GM23248 (cell line): ENCODE data around the gene OR2F1. TPM values are rescaled to one million over a fixed set of nuclear protein-coding genes. Genes with fewer than 3 reads are reported as not detected.

Experiments used
- DNase-seq: peaks from one replicate; pipeline ENCODE4 v3.0.0-alpha.2; 2015
- H2AFZ ChIP-seq: fragments of 200-600 bp; sonication (generic); 2 replicates; pipeline ENCODE4 v1.6.1; 2016; ENCODE audit warnings: antibody characterized with exemption
- H3F3A ChIP-seq: fragments of 200-600 bp; sonication (generic); 2 replicates; pipeline ENCODE4 v1.6.1; 2016; ENCODE audit warnings: mild to moderate bottlenecking, antibody characterized with exemption, mixed run types; ENCODE audit not compliant: insufficient read depth
- H3K27ac ChIP-seq: fragments of 200-600 bp; sonication (generic); 2 replicates; pipeline ENCODE4 v1.5.1; 2016; ENCODE audit warnings: mild to moderate bottlenecking
- H3K27me3 ChIP-seq: fragments of 200-600 bp; sonication (generic); replicated peaks from 2 replicates; pipeline ENCODE4 v1.6.1; 2016; ENCODE audit warnings: mild to moderate bottlenecking; ENCODE audit not compliant: insufficient read depth
- H3K36me3 ChIP-seq: fragments of 200-600 bp; sonication (generic); 2 replicates; pipeline ENCODE4 v1.6.1; 2016; ENCODE audit warnings: low read depth, mild to moderate bottlenecking
- H3K4me1 ChIP-seq: fragments of 200-600 bp; sonication (generic); 2 replicates; pipeline ENCODE4 v1.6.1; 2016; ENCODE audit warnings: mild to moderate bottlenecking; ENCODE audit not compliant: insufficient read depth
- H3K4me2 ChIP-seq: fragments of 200-600 bp; sonication (generic); one replicate; pipeline ENCODE4 v1.6.1; 2016; ENCODE audit warnings: mild to moderate bottlenecking; ENCODE audit not compliant: unreplicated experiment
- H3K4me3 ChIP-seq: fragments of 200-600 bp; sonication (generic); 2 replicates; pipeline ENCODE4 v1.5.1; 2016; ENCODE audit warnings: mild to moderate bottlenecking
- H3K79me2 ChIP-seq: fragments of 200-600 bp; sonication (generic); 2 replicates; pipeline ENCODE4 v1.6.1; 2016; ENCODE audit warnings: mild to moderate bottlenecking; ENCODE audit not compliant: insufficient read depth
- H3K9ac ChIP-seq: fragments of 200-600 bp; sonication (generic); 2 replicates; pipeline ENCODE4 v1.6.1; 2016; ENCODE audit warnings: mild to moderate bottlenecking
- H3K9me2 ChIP-seq: fragments of 200-600 bp; sonication (generic); 2 replicates; pipeline ENCODE4 v1.6.1; 2016; ENCODE audit warnings: mixed run types, mild to moderate bottlenecking, moderate library complexity; ENCODE audit not compliant: insufficient read depth
- H3K9me3 ChIP-seq: fragments of 200-600 bp; sonication (generic); one replicate; pipeline ENCODE4 v1.6.1; 2017; ENCODE audit warnings: low read depth
- H4K20me1 ChIP-seq: fragments of 200-600 bp; sonication (generic); 2 replicates; pipeline ENCODE4 v1.6.0; 2016; ENCODE audit not compliant: insufficient read depth
- EZH2 ChIP-seq: fragments of 200-600 bp; sonication (generic); IDR thresholded peaks from 2 replicates; pipeline ENCODE4 v1.6.1; 2018; ENCODE audit warnings: antibody characterized with exemption, mild to moderate bottlenecking; ENCODE audit not compliant: insufficient read depth, poor library complexity, severe bottlenecking
- EZH2phosphoT487 ChIP-seq: fragments of 200-600 bp; sonication (generic); IDR thresholded peaks from 2 replicates; pipeline ENCODE4 v1.6.1; 2018; ENCODE audit warnings: antibody characterized with exemption, moderate library complexity, mild to moderate bottlenecking, low read depth; ENCODE audit not compliant: insufficient read depth
- WGBS, 2 experiments: methylation state at CpG; one replicate each; pipeline ENCODE4 v1.1.6; 2015 to 2017; ENCODE audit warnings: low lambda C conversion rate in 2 of 2, low coverage in 1 of 2; ENCODE audit errors: missing lambda C conversion rate in 2 of 2; 5-methylcytosine and 5-hydroxymethylcytosine counted together
- in situ Hi-C: fragments of 300-500 bp; cut with MboI; formaldehyde crosslinking; loops from 2 replicates; pipeline ENCODE4 v1.15.0; 2020
- polyA plus RNA-seq: library from polyadenylated mRNA; unstranded; fragments of >200 nt; fragmentation: Nextera tagmentation; extraction: Ambion mirVana; gene quantifications from 2 replicates; pipeline ENCODE4 v1.2.1, GENCODE V29; 2016
- total RNA-seq: library from RNA; depleted of rRNA; stranded (reverse); fragments of >200 nt; shearing (Covaris generic); gene quantifications from 2 replicates; pipeline ENCODE4 v1.2.3, GENCODE V29; 2014

OR2F1 gene
- total and polyA plus RNA-seq, 2 experiments from 2014 or later = not detected

DNA sequence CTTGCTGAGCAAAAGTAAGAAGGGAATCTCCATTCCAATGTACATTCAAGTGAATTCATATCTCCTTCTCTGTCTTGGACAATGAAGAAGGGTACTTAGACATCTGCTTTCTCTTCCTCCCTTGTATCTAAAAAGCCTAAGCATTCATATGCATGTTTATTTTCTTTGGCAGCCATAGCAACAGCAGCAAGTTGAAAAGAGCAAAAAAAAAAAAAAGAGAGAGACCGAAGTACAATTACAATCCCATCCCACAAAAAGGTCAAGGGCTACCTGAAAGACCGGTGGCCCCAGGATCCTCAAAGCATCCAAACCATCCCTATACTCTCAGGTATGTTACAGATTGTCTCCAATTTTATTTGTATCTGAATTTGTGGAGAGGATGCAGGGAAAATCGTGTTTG, 4.1 kb downstream of the OR2F1 start:
- no peak overlapping the region for H3K4me2 ChIP-seq
- peaks cover 2% of the 10 kb centered on the region; the same call in 1 of the 2 replicates for H3F3A ChIP-seq
- no peak overlapping the region for H3K27ac ChIP-seq
- H4K20me1 ChIP-seq = no peaks in the 10 kb centered on the region
- no peaks in the 10 kb centered on the region for H3K36me3 ChIP-seq
- no peaks in the 10 kb centered on the region for H3K9me3 ChIP-seq
- H3K4me1 ChIP-seq = peaks cover 18% of the 10 kb centered on the region
- no peak for DNase-seq
- in situ Hi-C loops = no loop called here
- no peaks in the 10 kb centered on the region for H3K79me2 ChIP-seq
- WGBS, 2 experiments = 43 to 51% methylated on average over 3 of the region's 3 CpGs
- no peaks in the 10 kb centered on the region for H3K9me2 ChIP-seq
- no peak for TF ChIP-seq EZH2
- no peak for TF ChIP-seq EZH2phosphoT487
- no peak overlapping the region for H2AFZ ChIP-seq
- H3K9ac ChIP-seq = no peak overlapping the region
- no peaks in the 10 kb centered on the region for H3K27me3 ChIP-seq
- H3K4me3 ChIP-seq = no peak overlapping the region

DNA sequence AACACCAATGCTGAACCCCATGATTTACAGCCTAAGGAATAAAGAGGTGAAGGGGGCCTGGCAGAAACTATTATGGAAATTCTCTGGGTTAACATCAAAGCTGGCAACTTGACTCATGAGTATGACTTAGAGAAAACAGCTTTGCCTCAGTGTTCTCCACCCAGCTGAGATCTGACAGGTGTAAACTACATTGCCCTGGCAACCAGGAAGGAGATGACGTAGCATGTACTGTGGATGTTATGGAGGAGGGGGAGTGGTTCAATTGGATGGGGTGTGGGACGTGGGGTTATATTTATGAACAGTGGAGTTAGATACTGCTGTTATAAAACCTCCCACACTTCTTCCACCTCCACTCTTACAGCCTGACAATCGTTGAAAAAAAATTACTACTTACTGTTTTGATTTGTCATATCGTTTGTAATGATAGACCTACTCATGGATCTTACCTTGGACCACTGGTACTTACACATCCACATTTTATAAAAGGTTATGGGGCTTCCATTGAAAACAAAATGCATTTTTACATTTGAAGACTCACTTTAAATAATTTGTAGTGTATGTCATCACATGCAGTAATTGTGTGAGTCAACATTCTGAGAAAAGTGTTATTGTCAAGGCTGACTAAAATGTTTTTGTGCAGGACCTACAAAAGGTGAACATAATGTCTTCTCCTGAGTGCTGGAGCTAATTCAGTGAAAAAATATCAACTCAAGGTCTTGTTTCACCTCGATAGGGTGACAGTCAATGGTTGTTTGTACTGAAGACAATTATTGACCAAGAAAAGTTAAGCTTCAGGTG, 6.4 kb downstream of the OR2F1 start:
- no peaks in the 10 kb centered on the region for H3K27me3 ChIP-seq
- no peak overlapping the region for H3K4me3 ChIP-seq
- no peak for TF ChIP-seq EZH2phosphoT487
- TF ChIP-seq EZH2 = no peak
- 31 to 35% methylated on average over 5 of the region's 5 CpGs for WGBS, 2 experiments
- no peaks in the 10 kb centered on the region for H3K79me2 ChIP-seq
- H4K20me1 ChIP-seq = no peaks in the 10 kb centered on the region
- no peaks in the 10 kb centered on the region for H3K9me3 ChIP-seq
- no peak overlapping the region for H2AFZ ChIP-seq
- no peak overlapping the region for H3K4me2 ChIP-seq
- no peak overlapping the region for H3K27ac ChIP-seq
- in situ Hi-C loops = no loop called here
- no peaks in the 10 kb centered on the region for H3K9me2 ChIP-seq
- no peaks in the 10 kb centered on the region for H3K36me3 ChIP-seq
- H3F3A ChIP-seq = no peaks in the 10 kb centered on the region
- H3K4me1 ChIP-seq = peaks cover 10% of the 10 kb centered on the region; the same call in 1 of the 2 replicates
- peak; percentile 53 for DNase-seq
- no peak overlapping the region for H3K9ac ChIP-seq

DNA sequence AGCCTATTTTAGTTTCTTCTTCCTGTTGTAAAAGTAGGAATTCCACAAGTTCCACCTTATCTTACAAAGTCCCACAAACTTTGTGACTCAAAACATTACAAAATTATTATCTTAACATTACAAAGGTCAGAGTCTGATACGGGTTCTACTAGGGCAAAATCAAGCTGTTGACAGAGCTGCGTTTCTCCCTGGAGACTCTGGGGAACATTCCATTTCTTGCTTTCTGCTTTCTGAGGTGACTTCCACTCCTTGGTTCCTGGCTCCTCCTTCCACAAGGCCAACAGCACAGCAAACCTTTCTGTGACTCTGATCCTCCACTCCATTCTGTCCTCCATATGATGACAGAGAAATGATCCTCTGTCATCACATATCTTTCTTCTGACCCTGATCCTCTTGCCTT, 10.6 kb downstream of the OR2F1 start:
- 50 to 62% methylated on average over 2 of the region's 2 CpGs for WGBS, 2 experiments
- TF ChIP-seq EZH2phosphoT487 = no peak
- TF ChIP-seq EZH2 = no peak
- no peaks in the 10 kb centered on the region for H3K27me3 ChIP-seq
- no peaks in the 10 kb centered on the region for H4K20me1 ChIP-seq
- H3K4me2 ChIP-seq = no peak overlapping the region
- no peaks in the 10 kb centered on the region for H3K36me3 ChIP-seq
- no peaks in the 10 kb centered on the region for H3K9me2 ChIP-seq
- DNase-seq = no peak
- in situ Hi-C loops = no loop called here
- H3F3A ChIP-seq = no peaks in the 10 kb centered on the region
- peak overlapping the region; percentile 27; the same call in 1 of the 2 replicates for H2AFZ ChIP-seq
- no peak overlapping the region for H3K4me3 ChIP-seq
- no peaks in the 10 kb centered on the region for H3K9me3 ChIP-seq
- H3K4me1 ChIP-seq = peaks cover 10% of the 10 kb centered on the region; the same call in 1 of the 2 replicates
- H3K79me2 ChIP-seq = no peaks in the 10 kb centered on the region
- no peak overlapping the region for H3K27ac ChIP-seq
- H3K9ac ChIP-seq = no peak overlapping the region

DNA sequence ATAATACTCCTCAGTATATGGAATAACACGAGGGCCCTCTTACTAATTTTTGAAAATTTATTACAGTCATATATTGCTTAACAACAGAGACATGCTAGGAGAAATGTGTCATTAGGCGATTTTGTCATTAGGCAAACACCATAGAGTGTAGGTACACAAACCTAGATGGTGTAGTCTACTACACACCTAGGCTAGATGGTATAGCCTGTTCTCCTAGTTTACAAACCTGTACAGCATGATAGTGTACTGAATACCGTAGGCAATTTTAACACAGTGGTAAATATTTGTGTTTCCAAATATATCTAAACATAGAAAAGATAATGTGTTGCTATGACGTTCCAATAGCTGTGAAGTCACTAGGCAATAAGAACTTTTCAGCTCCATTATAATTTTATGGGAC, 12.8 kb downstream of the OR2F1 start:
- Histone ChIP-seq H3K4me3 (no peak overlapping the region), H2AFZ (no peak overlapping the region), H3K36me3 (no peaks in the 10 kb centered on the region), H4K20me1 (no peaks in the 10 kb centered on the region), H3K4me2 (no peak overlapping the region), H3K79me2 (no peaks in the 10 kb centered on the region), H3K9me2 (no peaks in the 10 kb centered on the region), H3K9me3 (no peaks in the 10 kb centered on the region), H3F3A (no peaks in the 10 kb centered on the region), H3K9ac (no peak overlapping the region), H3K4me1 (peaks cover 3% of the 10 kb centered on the region; the same call in 1 of the 2 replicates), H3K27me3 (no peaks in the 10 kb centered on the region), H3K27ac (no peak overlapping the region)
- TF ChIP-seq EZH2 (no peak), EZH2phosphoT487 (no peak)
- in situ Hi-C loops = no loop called here
- 53 to 58% methylated on average over 4 of the region's 4 CpGs for WGBS, 2 experiments
- no peak for DNase-seq
